Progenitor cell of endocrine pancreas (in vitro differentiated cells): ENCODE data around the gene ANGPTL1. TPM values are rescaled to one million over a fixed set of nuclear protein-coding genes. Genes with fewer than 3 reads are reported as not detected.

Experiments
- DNase-seq: peaks from one replicate; pipeline ENCODE4 v3.0.0; 2021; ENCODE audit warnings: low spot score; ENCODE audit not compliant: unreplicated experiment
- H3K27ac Mint-ChIP-seq: 2 replicates; pipeline ENCODE4 v1.8.0; 2021; ENCODE audit warnings: mild to moderate bottlenecking, moderate library complexity, mixed read lengths
- H3K27me3 Mint-ChIP-seq: 2 replicates; pipeline ENCODE4 v1.8.0; 2021; ENCODE audit warnings: mixed read lengths
- H3K36me3 Mint-ChIP-seq: 2 replicates; pipeline ENCODE4 v1.8.0; 2022; ENCODE audit warnings: mixed read lengths; ENCODE audit not compliant: insufficient read depth
- H3K4me1 Mint-ChIP-seq: 2 replicates; pipeline ENCODE4 v1.8.0; 2021; ENCODE audit warnings: low read depth, mixed read lengths
- H3K4me3 Mint-ChIP-seq: 2 replicates; pipeline ENCODE4 v1.8.0; 2021; ENCODE audit warnings: low read depth, mild to moderate bottlenecking, moderate library complexity, mixed read lengths
- H3K9me3 Mint-ChIP-seq: 2 replicates; pipeline ENCODE4 v1.8.0; 2021; ENCODE audit warnings: low read depth, mixed read lengths
- CTCF ChIP-seq: fragments of 200-600 bp; sonication (generic); IDR thresholded peaks from one replicate; pipeline ENCODE4 v1.5.0; 2021; ENCODE audit warnings: antibody characterized with exemption, mild to moderate bottlenecking; ENCODE audit not compliant: unreplicated experiment
- total RNA-seq: library from RNA; stranded (reverse); gene quantifications from 2 replicates; pipeline ENCODE4 v1.2.1, GENCODE V29; 2021

The ANGPTL1 gene
- total RNA-seq, 1 donor from 2014 or later, result 0.22 TPM

- H3K36me3 Mint-ChIP-seq, result peaks cover 9% of the 10 kb centered on the region
- H3K27me3 Mint-ChIP-seq, result no peaks in the 10 kb centered on the region
- no peak overlapping the region for H3K4me3 Mint-ChIP-seq
- DNase-seq, result no peak
- H3K4me1 Mint-ChIP-seq, result peaks cover 2% of the 10 kb centered on the region
- no peak for TF ChIP-seq CTCF
- no peak overlapping the region for H3K27ac Mint-ChIP-seq
- no peaks in the 10 kb centered on the region for H3K9me3 Mint-ChIP-seq
Observed at GRCh38 chr1:178877896-178878295, 7.0 kb upstream of the ANGPTL1 start.

GRCh38 chr1:178875936-178876335 lies 5.1 kb upstream of the ANGPTL1 start:
- H3K9me3 Mint-ChIP-seq, result no peaks in the 10 kb centered on the region
- H3K4me3 Mint-ChIP-seq, result no peak overlapping the region
- H3K27ac Mint-ChIP-seq, result no peak overlapping the region
- no peaks in the 10 kb centered on the region for H3K27me3 Mint-ChIP-seq
- DNase-seq, result no peak
- peaks cover 11% of the 10 kb centered on the region for H3K4me1 Mint-ChIP-seq
- no peak for TF ChIP-seq CTCF
- peaks cover 7% of the 10 kb centered on the region for H3K36me3 Mint-ChIP-seq

GRCh38 chr1:178874966-178875365 lies 4.1 kb upstream of the ANGPTL1 start:
- no peak overlapping the region for H3K4me3 Mint-ChIP-seq
- peaks cover 5% of the 10 kb centered on the region for H3K36me3 Mint-ChIP-seq
- H3K27ac Mint-ChIP-seq, result no peak overlapping the region
- no peak for DNase-seq
- peaks cover 19% of the 10 kb centered on the region for H3K4me1 Mint-ChIP-seq
- H3K27me3 Mint-ChIP-seq, result no peaks in the 10 kb centered on the region
- no peak for TF ChIP-seq CTCF
- no peaks in the 10 kb centered on the region for H3K9me3 Mint-ChIP-seq

GRCh38 chr1:178871551-178872320 lies 859 bp upstream of the ANGPTL1 start:
- no peak for DNase-seq
- Mint-ChIP-seq H3K4me1 (peaks cover 24% of the 10 kb centered on the region), H3K27me3 (no peaks in the 10 kb centered on the region), H3K9me3 (no peaks in the 10 kb centered on the region), H3K4me3 (no peak overlapping the region), H3K36me3 (peaks cover 5% of the 10 kb centered on the region), H3K27ac (no peak overlapping the region)
- no peak for TF ChIP-seq CTCF

GRCh38 chr1:178870221-178870620 lies 656 bp downstream of the ANGPTL1 start:
- Mint-ChIP-seq H3K4me1 (peaks cover 23% of the 10 kb centered on the region), H3K9me3 (no peaks in the 10 kb centered on the region), H3K27me3 (no peaks in the 10 kb centered on the region), H3K27ac (no peak overlapping the region), H3K36me3 (peaks cover 9% of the 10 kb centered on the region), H3K4me3 (no peak overlapping the region)
- TF ChIP-seq CTCF, result no peak
- no peak for DNase-seq
